LoVo (cell line): ENCODE data around the gene USF2.
"Not testable (repeated sequence)": the region's sequence is repeated elsewhere in the genome, so short reads cannot be mapped to it uniquely, and the experiment has no call there.

Experiments used
- DNase-seq: peaks from one replicate; pipeline ENCODE4 v3.0.0-alpha.2; 2016; ENCODE audit warnings: low spot score

USF2 gene

GRCh38 chr19:35285465-35285864, 16.7 kb downstream of the USF2 start:
- not testable (repeated sequence) for DNase-seq

- not testable (repeated sequence) for DNase-seq
Observed at GRCh38 chr19:35286101-35286500, 17.3 kb downstream of the USF2 start.

GRCh38 chr19:35287713-35288112, 19.0 kb downstream of the USF2 start:
- no peak for DNase-seq

GRCh38 chr19:35288331-35288730, 19.6 kb downstream of the USF2 start:
- no peak for DNase-seq

GRCh38 chr19:35288906-35289305, 20.1 kb downstream of the USF2 start:
- DNase-seq, result no peak

GRCh38 chr19:35290381-35291127, 21.8 kb downstream of the USF2 start:
- no peak for DNase-seq

- DNase-seq, result no peak
Observed at GRCh38 chr19:35291259-35291658, 22.5 kb downstream of the USF2 start.

- DNase-seq, result no peak
Observed at GRCh38 chr19:35291916-35292315, 23.2 kb downstream of the USF2 start, which contains the start of gene MAG. TSS of gene MAG (plus strand) at chr19:35292161. CDS start at chr19:35295409, 3,248 bp downstream.

- DNase-seq, result no peak
Observed at GRCh38 chr19:35292421-35293362, 23.9 kb downstream of the USF2 start.

- no peak for DNase-seq
Observed at GRCh38 chr19:35293363-35293739, 24.6 kb downstream of the USF2 start.

GRCh38 chr19:35293808-35294207, 25.0 kb downstream of the USF2 start:
- no peak for DNase-seq

GRCh38 chr19:35294328-35294727, 25.6 kb downstream of the USF2 start:
- no peak for DNase-seq

GRCh38 chr19:35294859-35295791, 26.4 kb downstream of the USF2 start:
- DNase-seq, result no peak

GRCh38 chr19:35295792-35296462, 27.2 kb downstream of the USF2 start:
- no peak for DNase-seq

- no peak for DNase-seq
Observed at GRCh38 chr19:35296644-35297514, 28.1 kb downstream of the USF2 start.

- DNase-seq, result no peak
Observed at GRCh38 chr19:35297515-35297848, 28.7 kb downstream of the USF2 start.

GRCh38 chr19:35297922-35298321, 29.2 kb downstream of the USF2 start:
- no peak for DNase-seq

GRCh38 chr19:35298561-35298972, 29.8 kb downstream of the USF2 start:
- no peak for DNase-seq

GRCh38 chr19:35299523-35300338, 31.0 kb downstream of the USF2 start:
- no peak for DNase-seq

GRCh38 chr19:35300339-35300649, 31.5 kb downstream of the USF2 start:
- no peak for DNase-seq
